Stimulated activated CD8-positive, alpha-beta memory T cell treated with anti-CD3 and anti-CD28 coated beads, Interleukin-12 subunit alpha, Interleukin-12 subunit beta, amount 100 ng/mL, for 24 hours (primary cell): ENCODE measurements around the gene ATPAF2.

ENCODE experiments used
- DNase-seq: peaks from one replicate; pipeline ENCODE4 v3.0.0-alpha.2; 2020; ENCODE audit errors: extremely low read depth

Gene ATPAF2

GRCh38 chr17:17985555-17985954 is 53.4 kb downstream of the ATPAF2 start:
- DNase-seq = no peak

DNA sequence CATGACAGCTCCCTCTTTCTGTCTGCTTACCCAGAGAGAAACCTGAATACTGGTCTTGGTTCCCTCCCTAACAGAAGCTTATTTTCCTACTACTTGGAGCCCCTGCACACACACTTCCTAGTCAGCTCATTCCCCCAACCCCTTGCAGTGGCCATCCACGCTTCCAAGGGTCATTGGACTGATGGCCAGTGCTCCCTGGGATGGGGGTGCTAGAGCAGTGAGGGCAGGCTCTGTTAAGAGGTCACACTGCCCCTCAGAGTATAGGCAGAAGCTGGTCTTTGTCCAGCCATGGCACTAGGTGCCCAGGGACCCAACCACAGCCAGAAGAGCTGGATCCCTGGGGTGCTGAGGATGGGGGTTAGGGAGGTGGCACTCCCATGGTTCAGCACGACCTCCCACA is 53.8 kb downstream of the ATPAF2 start:
- no peak for DNase-seq

DNA sequence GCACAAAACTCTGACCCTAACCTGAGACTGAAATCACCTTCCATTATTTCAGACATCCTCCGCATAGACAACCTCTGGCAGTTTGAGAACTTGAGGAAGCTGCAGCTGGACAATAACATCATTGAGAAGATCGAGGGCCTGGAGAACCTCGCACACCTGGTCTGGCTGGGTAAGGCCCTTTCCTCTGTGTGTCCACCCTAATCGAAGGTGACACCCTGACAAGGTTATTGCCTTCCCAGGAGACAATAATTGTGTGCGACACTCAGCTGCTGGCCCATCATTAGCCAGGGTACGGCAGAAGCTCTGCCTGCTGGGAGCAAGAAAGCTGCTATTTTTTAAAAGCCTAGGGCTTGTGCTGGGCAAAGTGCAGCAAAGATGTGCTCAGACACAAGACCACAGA is 55.2 kb downstream of the ATPAF2 start:
- DNase-seq = no peak

GRCh38 chr17:17983376-17983775 is 55.6 kb downstream of the ATPAF2 start:
- DNase-seq = no peak

DNA sequence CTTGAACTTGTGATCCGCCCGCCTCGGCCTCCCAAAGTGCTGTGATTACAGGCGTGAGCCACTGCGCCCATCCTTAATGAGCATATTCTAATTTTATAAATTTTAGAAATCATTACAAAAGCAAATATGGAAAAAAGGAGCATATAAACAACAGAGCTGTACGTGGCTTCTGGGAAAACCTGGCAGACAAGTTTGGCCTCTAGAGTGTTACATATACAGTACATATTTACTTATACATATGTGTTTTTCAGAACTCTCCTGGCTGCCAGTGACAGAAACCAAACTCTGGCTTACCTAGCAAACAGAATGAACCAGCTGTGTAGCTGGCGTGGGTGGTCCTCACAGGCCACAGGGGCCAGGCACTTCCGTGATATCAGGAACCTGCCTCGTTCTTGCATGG is 56.2 kb downstream of the ATPAF2 start:
- no peak for DNase-seq

DNA sequence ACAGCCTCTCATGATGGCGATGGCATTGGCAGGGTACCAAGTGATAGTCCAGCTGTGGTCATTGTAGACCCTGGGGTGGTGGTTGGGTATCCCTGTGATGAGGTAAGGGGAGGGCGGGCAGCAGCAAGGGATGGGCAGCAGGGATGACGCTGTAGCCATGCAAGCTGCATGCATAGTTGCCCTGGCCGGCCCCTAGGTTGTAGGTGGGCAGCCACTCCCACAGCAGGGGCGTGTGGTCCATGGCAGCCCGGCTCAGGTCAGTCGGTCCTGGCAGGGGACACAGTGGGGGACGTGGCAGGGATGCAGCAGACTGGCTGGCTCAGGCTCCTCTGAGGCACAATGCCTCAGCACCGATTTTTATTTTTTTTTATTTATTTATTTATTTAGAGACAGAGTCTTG is 57.6 kb downstream of the ATPAF2 start:
- DNase-seq = no peak

- no peak for DNase-seq
Measured at GRCh38 chr17:17979778-17980177, 59.2 kb downstream of the ATPAF2 start.

DNA sequence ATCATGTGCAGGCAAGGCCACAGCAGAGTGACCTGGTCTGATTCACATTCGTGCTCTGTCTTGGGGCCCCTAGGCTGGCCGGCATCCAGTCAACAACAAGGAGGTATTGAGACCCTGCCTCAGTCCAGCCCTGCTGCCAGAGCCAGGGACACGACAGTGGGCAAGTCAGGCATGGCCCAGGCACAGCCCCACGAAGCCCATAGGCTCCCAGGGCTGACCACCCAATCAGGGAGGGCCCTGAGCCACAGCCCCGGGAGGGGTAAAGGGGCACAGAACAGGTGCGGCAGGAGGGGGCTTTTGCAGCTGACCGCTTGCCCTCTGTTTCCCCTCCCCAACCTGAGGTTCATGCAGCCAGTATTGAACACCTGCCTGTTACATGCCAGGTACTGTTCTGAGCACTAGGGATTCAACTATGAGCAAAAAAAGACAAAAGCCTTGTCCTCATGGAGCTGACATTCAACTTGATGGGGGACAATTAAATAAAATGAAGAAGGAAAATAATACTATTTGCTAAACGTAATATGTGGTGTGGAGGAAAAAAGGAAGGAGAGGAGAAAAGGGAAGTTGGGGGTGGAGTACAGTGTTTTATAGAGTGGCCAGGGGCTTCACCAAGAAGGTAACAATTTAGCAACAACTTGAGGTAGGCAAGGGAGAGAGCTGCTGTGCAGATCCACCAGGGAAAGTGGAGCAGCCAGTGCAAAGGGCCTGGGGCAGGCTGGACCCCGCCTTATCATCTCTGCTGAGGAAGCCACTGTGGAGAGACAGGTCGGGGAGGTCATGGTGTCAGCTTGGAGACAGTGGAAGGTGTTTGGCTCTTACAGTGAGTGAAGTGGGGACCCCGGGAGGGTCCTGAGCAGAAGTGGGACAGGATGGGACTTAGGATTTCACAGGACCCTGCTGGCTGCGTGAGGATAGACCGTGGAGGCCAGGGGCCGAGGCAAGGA is 60.2 kb downstream of the ATPAF2 start:
- no peak for DNase-seq

GRCh38 chr17:17976931-17977570 is 61.9 kb downstream of the ATPAF2 start:
- DNase-seq = no peak

DNA sequence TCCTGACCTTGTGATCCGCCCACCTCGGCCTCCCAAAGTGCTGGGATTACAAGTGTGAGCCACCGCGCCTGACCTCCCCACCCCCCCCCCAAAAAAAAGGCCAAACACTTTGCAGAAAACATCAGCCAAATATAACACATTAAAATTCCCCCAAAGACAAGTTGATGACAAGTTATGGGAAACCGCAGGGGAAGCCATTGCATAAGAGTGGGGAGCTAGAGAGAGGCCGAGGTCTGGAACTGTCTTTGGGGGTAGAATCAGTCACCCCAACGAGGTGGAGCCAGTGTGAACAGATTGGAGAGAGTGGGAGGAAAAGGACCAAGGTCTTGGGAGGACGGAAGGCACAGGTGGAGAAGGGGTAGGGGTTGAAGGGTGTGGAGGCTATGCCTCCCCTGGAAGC is 63.5 kb downstream of the ATPAF2 start:
- DNase-seq = no peak

DNA sequence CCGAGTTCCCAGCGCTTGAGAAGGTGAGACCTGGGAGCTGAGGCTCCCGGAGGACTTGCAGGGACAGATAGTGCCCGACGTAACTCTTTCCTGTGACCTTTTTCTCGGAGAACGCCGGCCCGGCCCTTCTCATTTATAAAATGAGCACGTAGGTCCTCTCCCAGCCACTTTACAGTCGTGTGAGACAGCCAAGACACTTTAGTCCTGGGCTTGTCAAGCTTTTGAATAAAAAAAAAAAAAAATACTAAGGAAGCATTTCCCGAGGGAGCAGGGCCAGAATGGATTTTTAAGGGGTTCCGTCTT is 66.1 kb downstream of the ATPAF2 start:
- DNase-seq = no peak

DNA sequence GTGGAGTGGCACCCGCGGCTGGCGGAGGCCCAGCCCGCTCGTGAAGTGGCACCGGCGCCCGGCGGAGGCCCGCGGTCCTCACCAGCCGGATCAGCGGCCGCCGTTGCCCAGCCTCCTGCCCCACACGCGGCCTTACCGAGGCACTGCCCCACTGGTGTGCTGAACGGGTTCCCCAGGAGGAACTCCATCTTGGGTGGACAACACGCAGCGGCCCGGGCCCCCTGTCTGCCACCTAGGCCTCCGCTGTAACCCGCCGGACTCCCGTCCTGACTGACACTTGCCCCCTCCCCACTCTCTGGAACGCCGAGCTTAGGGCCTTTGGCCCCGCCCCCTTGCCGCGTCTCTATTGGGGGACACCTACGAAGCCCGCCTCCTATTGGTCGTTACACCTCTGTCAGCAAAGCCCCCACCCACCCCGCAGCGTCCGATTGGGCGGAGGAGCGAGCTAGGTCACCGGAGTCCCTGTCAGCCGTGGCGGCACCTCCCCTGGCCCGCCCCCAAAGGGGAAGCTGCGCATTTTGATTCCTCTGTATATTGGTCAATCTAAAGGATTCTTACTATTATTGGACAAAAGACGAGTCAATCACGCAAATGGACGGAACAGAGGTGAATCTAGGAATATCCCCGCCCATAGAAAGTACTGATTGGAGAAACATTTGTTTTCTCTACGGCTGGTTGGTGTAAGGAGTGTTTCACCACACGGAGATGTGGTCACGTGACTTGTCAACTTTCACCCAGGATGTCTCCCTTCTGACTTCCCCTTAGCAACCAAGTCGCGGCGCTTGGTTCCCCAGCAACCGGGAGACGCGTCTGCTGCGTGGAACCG is 66.6 kb downstream of the ATPAF2 start, which contains the start of the genes DRC3 and TOM1L2:
Gene DRC3, plus strand, starts transcription at position 737 of the 826 bp plus-strand sequence. CDS start 4,737 bp downstream, outside the sequence.
Gene TOM1L2, minus strand, starts transcription at position 275 of the 826 bp plus-strand sequence. Its CDS starts 87 bp downstream, at position 188.
- DNase-seq = peak; percentile 100

DNA sequence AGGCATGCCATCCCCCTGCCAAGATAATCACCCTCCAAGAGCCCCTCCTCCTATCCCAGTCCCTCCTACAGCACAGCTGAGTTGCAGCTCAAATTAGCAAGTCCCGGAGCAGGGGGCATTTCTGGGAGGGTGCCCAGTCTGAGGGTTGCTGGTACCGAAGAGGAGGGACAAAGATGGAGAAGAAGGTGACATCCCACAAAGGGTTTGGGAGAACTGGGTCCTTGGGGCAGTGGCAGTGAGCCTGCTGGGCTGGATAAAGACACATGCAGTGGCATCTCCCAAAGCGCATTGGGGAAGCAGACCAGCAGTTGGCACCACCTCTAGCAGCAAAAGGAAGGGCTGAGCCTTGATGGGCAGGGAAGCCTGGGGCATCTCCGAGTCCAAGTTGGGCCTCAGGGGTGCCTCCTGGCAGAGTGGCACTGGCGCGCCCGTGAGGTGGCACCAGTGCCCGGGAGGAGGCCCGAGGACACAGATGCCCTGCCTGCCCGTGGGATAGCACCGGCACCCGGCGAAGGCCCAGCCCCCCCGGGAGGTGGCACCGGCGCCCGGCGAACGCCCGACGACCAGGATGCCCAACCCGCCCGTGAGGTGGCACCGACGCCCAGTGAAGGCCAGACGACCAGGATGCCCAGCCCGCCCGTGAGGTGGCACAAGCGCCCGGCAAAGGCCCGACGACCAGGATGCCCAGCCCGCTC is 67.4 kb downstream of the ATPAF2 start:
- DNase-seq = no peak

DNA sequence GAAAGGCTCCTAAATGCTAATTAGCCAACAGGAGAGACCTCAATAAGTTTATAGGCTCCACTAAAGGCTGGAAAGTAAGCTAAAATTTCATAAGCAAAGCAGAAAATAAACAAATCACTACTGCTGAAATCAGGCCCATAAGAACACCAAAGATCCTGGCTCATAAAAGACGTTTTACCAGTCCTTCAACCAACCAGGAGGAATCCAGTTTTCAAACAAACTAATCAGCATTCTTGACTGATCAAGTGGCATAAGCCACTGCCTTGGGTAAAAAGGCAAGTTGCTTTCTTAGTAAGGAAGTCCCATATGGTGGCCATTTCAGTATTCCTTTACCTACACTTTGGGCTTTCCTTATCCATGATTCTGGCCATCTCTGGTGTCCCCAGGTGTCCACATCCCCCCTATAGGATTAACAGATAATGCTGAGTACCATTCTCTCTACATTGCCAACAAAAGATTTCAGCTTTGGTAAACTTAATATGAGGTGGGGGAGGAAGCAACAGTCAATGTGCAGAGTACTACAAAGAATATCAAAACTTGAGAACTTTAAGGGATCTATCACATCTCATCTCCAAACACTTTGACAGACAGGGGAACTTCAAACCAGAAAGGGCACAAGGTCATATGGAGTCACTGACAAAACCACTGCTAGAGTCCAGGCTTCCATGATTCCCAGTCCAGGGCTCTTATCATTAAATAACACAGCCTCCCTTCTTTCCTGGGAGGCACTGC is 68.1 kb downstream of the ATPAF2 start:
- no peak for DNase-seq
